Measurements from ENCODE around the gene BAD.

Gene BAD

DNA sequence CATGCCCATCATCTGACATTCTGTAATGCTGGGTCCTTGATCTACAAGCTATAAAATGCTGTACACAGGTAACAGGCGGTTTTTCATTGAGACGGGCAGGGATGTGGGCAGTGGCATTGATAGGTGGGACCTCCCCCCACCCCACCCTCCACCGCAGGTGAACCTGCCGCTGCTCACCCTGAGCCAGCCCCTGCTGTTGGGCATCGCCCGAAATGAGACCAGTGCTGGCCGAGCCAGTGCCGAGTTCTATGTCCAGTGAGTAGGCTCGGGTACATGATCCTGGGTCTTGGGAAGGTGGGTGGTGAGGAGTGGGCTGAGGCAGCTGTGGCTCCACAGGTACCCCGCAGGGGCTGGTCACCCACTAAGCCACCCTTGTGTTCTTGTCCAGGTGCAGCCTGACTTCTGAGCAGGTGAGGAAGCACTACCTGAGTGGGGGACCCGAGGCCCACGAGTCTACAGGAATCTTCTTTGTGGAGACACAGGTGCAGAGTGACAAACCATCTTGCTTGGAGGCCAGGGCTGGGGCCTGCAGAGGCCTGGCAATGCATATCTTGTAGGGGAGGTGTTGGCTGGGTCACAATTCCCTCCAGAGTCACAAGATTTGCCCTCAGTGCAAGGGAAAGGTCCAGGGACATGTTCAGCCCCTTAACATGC, 55.2 kb downstream of the BAD start:
- POLR2A ChIA-PET (ENCODE audit: low non-redundant PET): no interaction called here

GRCh38 chr11:64227405-64227956, 57.0 kb downstream of the BAD start:
- ChIA-PET POLR2A (ENCODE audit: low non-redundant PET) (interaction anchor here (0.7 to 0.9 kb wide), 2 partner anchors 12 to 19 kb away, joined by 3 to 6 read pairs; no protein-coding TSS in a partner anchor), CTCF (interaction anchor here (0.9 to 1.1 kb wide), 2 partner anchors 9 to 10 kb away, joined by 3 to 5 read pairs; no protein-coding TSS in a partner anchor)
- TF ChIP-seq, protein P1, sequence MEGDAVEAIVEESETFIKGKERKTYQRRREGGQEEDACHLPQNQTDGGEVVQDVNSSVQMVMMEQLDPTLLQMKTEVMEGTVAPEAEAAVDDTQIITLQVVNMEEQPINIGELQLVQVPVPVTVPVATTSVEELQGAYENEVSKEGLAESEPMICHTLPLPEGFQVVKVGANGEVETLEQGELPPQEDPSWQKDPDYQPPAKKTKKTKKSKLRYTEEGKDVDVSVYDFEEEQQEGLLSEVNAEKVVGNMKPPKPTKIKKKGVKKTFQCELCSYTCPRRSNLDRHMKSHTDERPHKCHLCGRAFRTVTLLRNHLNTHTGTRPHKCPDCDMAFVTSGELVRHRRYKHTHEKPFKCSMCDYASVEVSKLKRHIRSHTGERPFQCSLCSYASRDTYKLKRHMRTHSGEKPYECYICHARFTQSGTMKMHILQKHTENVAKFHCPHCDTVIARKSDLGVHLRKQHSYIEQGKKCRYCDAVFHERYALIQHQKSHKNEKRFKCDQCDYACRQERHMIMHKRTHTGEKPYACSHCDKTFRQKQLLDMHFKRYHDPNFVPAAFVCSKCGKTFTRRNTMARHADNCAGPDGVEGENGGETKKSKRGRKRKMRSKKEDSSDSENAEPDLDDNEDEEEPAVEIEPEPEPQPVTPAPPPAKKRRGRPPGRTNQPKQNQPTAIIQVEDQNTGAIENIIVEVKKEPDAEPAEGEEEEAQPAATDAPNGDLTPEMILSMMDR (conservative IDR thresholded peaks at IDR 0.05; ENCODE audit: low read depth): no peak
- no peak for DNase-seq (ENCODE audit: low spot score)
- peak overlapping the region; percentile 98 for H3K27ac ChIP-seq

More for the DNA sequence above, 55.2 kb downstream of the BAD start:
- peak overlapping the region; percentile 98 for H3K27ac ChIP-seq
- TF ChIP-seq, protein P1 (conservative IDR thresholded peaks at IDR 0.05; ENCODE audit: low read depth): no peak
- CTCF ChIA-PET: interaction anchor here (0.6 kb wide), 1 partner anchor 1550 kb away, joined by 3 read pairs; no protein-coding TSS in a partner anchor
- DNase-seq (ENCODE audit: low spot score): no peak

DNA sequence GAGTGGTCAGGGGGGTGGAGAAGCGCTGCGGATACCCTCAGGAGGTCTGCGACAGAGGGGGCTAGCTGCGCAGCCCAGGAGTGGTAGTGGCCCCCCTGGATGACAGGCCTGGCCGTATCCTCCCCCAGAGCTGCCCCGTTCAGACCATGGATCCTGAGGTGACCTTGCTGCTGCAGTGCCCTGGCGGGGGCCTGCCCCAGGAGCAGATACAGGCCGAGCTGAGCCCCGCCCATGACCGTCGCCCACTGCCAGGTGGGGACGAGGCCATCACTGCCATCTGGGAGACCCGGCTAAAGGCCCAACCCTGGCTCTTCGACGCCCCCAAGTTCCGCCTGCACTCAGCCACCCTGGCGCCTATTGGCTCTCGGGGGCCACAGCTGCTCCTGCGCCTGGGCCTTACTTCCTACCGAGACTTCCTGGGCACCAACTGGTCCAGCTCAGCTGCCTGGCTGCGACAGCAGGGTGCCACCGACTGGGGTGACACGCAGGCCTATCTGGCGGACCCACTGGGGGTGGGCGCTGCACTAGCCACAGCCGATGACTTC, 57.9 kb downstream of the BAD start:
- ChIA-PET CTCF (interaction anchor here (0.9 to 1.2 kb wide), 3 partner anchors 10 to 74 kb away, joined by 3 to 5 read pairs (median 3); no protein-coding TSS in a partner anchor), POLR2A (ENCODE audit: low non-redundant PET) (interaction anchor here (0.6 to 0.9 kb wide), 2 partner anchors 10 to 19 kb away, joined by 3 read pairs; no protein-coding TSS in a partner anchor)
- H3K27ac ChIP-seq: peak overlapping the region; percentile 98
- DNase-seq (ENCODE audit: low spot score): no peak
- TF ChIP-seq, protein P1 (conservative IDR thresholded peaks at IDR 0.05; ENCODE audit: low read depth): no peak; the same call in 1 of the 2 replicates

GRCh38 chr11:64225608-64226506, 58.6 kb downstream of the BAD start, which contains the start of the genes NUDT22 and TRPT1:
Gene NUDT22, plus strand, starts transcription at chr11:64226274. Its CDS starts 379 bp downstream, at chr11:64226653.
Gene TRPT1, minus strand, starts transcription at chr11:64226186. Its CDS starts 326 bp downstream, at chr11:64225860.
- TF ChIP-seq, protein P1 (conservative IDR thresholded peaks at IDR 0.05; ENCODE audit: low read depth): no peak; the same call in 1 of the 2 replicates
- H3K27ac ChIP-seq: peak within 1 kb of the TSS; percentile 98
- CTCF ChIA-PET: interaction anchor here (0.6 to 1.2 kb wide), 11 partner anchors 11 to 442 kb away, joined by 3 to 5 read pairs (median 3); no protein-coding TSS in a partner anchor
- POLR2A ChIA-PET (ENCODE audit: low non-redundant PET): no interaction called here
- DNase-seq (ENCODE audit: low spot score): peak; percentile 84

DNA sequence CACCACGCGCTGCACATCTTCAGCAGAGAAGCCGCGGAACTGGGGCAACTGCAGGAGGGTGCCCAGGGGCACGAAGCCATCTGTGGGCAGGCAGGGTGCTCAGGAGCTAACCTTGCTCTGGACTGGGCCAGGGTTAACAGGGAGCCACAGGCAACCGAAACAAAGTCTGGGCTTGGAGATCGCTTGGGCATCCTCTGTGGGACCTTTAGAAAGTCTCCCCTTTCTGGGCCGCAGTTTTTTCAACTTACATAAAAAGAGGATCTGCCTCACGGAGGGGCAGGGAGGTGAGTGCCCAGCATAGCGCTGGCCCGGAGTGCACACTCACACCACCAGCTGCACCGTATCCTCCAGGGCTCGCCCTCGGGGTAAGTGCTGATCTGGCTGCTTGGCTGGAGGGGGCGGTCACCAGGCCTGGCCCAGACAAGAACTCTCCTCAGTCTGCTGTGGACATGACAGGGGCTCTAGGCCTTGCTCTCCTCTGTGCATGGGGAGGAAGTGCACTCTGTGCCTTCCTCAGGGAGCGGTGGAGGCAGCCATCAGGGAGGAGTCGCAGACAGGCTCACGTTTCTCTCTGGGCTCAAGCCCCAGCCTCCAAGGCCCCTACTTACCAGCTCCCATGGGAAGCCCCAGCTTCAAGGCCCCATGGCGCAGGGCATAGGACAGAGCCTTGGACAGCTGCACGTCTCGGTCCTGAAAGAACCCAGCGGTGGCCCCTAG, 59.4 kb downstream of the BAD start:
- TF ChIP-seq, protein P1 (conservative IDR thresholded peaks at IDR 0.05; ENCODE audit: low read depth): no peak
- DNase-seq (ENCODE audit: low spot score): no peak
- CTCF ChIA-PET: interaction anchor here (0.6 to 1.2 kb wide), 9 partner anchors 11 to 441 kb away, joined by 3 to 5 read pairs (median 3); no protein-coding TSS in a partner anchor
- peak overlapping the region; percentile 98 for H3K27ac ChIP-seq
- POLR2A ChIA-PET (ENCODE audit: low non-redundant PET): no interaction called here

All from RWPE1 (cell line).